Urothelium cell line (cell line): Measurements from ENCODE around the gene RGR.
A peak's percentile ranks its signal among the peaks of the same experiment; 100 is the strongest.

Experiments
- DNase-seq: peaks from one replicate; pipeline ENCODE4 v3.0.0; 2011; ENCODE audit warnings: low spot score, mixed read lengths
- FAIRE-seq: peaks from 2 replicates; lab custom pipeline; 2011; peaks lifted over from hg19 to GRCh38; lab: Jason Lieb, UNC

The RGR gene

DNA sequence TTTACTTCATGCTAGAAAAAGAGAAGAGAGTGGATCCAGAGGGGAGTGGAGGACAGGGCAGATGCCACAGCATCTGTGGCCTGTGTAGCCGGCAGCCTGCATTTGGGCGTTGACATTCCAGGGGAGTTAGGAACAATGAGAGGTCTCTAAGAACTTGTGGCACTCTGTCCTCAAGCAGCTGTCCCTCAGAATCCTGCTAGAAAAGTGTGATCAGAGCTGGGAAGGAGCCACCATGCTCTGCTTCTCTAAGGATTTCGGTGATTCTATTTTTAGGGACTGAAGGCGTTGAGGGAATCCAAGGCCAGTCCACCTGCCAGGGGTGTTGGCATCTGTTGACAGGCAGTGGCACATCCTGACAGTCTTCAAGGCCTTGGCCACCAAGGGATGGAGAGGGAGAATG lies 27.1 kb upstream of the RGR start:
- DNase-seq (no peak), FAIRE-seq (no peak)

DNA sequence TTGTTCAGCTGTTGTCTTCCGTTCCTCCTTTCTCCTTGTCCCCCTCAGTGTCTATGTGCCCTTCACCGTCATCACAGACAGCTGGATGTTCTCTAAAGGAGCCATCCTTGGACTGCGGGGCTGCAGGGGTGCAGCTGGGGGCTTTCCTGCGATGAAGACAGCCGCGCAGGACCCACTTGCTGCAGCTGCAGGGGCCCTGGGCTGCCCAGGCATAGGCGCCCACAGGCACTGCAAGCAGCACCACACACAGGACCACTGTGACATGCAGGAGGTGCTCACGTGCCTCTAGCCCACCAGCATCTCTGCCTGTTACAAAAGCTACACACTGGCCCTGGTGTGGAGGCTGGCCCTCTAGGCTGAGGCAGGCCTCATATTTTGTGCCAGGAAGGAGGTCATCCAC lies 22.9 kb upstream of the RGR start:
- no peak for FAIRE-seq
- DNase-seq: no peak

DNA sequence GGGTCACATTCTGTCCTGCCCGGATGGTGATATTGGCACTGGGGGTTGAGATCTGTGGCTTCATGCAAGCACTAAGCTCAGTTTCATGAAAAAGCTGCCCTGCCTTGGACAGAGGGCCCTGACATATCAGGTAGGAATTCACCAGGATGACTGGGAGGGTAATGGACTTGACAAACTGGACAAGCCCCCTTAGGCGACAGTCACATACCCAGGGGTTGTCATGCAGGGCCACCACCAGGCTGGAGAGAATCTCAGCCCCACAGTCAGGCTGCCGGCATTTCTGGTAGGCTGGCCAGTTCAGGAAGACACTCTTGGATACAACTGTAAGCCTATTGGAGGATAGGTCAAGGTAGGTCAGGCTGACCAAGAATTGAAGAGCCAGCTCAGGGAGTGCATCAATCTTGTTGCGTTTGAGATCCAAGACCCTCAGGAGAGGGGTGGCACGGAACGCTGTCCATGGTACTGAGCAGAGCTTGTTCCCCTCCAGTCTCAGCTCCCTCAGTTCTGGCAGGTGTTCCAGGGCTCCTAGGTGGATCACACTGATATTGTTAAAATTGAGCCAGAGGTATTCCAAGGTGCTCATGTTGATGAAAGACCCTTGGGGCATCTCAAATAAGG lies 20.3 kb upstream of the RGR start:
- no peak for FAIRE-seq

DNA sequence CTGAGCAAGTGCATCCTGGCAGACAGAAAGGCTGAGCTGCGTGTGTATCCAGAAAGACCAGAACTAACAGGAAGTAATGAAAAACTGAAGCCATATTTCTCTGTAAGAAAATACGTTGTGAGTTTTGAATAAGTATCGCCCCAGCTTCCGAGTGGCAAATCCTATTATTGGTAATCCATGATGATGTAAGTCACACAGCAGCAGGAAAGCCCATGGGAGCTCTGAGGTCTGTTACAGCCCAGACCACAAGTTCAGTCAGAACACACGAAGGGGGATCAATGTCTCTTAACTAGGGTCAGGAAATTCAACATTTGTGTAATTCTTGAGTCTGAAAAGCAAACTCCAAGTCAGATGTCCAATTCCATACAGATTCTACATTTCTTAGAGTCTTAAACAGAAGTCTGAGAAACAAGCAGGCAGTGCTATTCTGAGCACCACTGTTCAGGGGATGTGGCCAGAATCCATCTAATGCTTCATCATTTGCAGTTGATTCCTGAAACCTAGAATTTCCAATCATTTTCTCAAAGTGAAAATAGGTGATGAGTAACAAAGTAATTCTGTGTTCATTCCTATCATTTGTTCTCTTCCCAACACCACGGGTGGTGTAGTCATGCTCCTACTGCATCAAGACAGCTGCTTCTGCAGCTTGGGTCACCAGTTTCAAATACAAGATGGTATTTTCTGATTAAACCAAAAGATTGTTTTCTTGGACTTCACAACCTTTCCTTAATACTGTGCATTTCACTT lies 19.3 kb upstream of the RGR start, which contains the start of gene LRIT2:
Gene LRIT2 (minus strand): TSS at position 118 of the 747 bp plus-strand sequence. CDS start 24 bp downstream, at position 94.
- FAIRE-seq (no peak), DNase-seq (no peak)

More for the DNA sequence above, 20.3 kb upstream of the RGR start:
- peak; percentile 25 for DNase-seq

DNA sequence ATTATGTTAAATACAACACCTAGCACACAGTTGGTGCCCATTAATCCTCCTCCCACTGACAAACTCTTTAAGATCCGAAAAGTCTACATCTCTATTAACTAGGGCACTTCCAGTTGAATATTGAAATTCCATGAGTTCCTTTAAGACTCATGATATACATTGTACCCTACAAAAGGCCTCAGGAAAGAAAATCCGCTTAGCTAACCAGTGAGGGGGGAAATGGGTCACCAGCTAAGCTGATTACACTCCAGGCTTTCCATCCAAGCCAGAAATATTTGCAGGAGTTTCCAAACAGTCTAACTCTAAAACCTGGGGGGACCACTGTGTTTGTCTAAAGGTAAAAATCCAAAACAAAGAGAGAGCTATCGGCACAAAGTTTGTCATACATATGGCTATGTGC lies 18.2 kb upstream of the RGR start:
- DNase-seq (no peak), FAIRE-seq (no peak)

DNA sequence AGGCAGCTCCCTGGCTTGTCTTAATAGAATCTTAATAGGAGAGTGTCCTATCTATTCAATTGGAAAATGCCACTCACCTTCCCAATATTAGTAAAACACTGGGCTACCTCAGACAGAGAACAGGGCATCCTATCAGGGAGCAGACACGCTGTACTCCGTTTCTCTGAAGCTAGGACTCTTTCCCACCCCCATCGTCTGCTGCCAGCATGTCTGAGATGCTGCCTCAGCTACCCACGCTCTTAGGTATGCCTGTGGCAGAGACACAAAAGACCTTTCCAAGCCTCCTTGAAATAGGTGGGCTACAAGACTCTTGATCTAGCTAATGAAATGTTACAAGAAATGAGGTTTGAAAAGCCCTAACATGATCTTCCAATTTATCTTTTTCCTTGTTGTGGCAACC lies 17.0 kb upstream of the RGR start:
- no peak for FAIRE-seq

DNA sequence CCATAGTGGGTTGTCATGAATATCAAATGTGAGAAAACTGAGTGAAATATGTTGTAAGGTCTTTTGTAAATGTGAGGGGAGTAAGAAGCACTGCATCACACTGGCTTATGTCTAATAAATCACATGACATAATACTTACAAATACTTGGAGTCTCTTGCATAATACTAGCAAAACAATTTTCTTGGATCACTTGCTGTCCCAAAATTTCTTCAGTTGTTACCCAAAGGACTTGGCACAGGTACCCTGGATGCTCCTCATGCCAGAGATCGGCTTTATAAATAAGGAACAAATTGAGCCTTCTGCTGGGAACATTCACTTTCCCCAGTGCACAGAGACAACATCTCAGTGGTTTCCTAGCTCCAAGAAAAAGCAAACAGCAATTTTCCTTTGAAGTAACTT lies 14.5 kb upstream of the RGR start:
- DNase-seq (no peak), FAIRE-seq (no peak)

More for the DNA sequence above, 17.0 kb upstream of the RGR start:
- no peak for DNase-seq

DNA sequence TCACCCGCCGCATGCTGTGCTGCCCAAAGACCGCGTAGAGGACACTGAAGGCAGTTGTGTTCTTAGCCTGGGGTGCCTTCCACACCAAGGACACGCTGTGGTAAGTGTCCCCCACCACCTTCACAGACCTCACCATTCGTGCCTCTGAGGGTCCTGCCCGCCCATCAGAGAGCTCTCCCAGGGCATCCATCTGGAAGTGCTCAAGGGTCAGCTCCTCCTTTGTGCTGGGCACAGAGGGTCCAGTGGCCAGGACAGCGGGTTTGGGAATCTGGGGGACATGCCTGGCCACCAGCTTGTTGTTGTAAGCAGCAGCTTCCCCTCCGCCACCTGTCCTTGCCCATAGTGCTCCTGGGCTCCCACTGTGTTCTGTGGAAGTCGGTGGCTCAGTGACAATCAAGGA lies 12.5 kb upstream of the RGR start:
- no peak for FAIRE-seq
- DNase-seq: no peak

DNA sequence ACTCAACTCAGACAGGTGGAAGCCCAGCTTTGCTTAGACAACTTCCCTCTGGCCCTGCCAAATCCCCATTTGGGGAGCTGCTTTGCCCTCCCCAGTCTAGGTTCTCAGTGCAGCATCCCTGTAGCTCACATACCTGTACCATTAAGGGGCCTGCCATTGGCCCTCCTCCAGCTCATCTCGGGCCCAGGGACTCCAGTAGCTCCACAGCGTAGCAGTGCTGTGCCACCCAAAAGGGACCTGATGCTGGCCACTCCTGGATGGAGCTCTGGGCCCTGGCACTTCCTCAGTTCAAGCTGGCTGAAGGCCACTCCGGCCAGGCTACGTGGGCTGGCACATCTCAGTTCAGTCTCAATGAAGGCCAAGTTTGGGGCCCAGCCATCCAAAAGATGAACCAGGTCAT lies 10.9 kb upstream of the RGR start:
- FAIRE-seq: no peak
- no peak for DNase-seq

DNA sequence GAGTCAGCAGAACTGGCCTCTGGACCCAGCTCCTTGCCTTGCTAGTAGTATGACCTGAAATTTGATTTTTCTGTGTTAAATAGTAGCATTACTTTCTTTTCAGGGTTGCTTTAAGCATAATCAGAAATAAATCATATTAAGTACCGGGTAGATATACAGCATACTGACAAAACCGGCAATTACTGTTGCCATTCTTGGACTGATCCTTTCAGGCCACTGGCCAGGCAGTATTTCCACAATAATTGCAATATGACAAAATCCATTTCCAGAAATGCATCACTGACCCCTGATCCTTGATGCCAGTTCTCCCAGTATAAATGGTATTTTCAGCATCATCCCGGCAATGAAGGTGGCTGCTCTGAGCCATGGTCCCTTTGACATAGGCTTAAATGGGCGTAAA lies 10.4 kb upstream of the RGR start:
- DNase-seq (no peak), FAIRE-seq (no peak)

DNA sequence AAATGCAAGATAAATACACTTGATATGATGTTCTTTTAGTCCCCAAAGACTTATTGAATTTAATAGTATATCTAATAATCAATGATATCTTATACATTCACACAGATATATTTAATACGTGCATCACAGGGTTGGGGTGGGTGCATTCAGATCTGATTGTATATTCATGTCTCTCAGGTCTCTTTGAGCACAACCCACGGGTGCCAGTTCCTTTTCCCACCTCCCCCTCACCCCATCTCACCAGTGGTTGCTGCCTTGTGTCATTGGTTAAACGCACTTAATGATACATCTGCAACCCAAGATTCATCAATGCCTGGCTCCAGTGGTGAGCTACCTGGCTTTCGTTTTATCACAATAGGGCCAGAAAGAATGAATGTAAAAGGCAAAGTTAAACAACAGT lies 9.8 kb upstream of the RGR start:
- FAIRE-seq (no peak), DNase-seq (no peak)

DNA sequence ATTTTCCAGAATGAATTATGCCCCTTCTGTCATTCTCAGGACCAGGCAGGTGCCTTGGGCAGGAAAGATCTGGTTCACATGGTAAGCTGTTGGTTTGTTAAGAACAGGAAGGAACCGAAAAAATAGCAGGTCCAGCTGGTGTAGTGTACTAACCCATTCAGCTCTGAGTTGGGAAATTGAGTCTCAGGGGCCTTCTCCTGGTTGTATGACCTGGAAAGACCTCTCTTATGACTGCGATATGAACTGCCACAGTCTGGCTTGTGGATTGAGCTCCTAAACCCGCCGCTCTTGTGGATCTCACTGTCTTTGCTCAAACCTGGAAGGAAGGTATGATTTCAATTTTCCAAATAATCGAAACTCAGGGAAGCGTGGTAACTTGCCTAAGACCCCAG lies 8.1 kb upstream of the RGR start:
- FAIRE-seq (no peak), DNase-seq (no peak)

DNA sequence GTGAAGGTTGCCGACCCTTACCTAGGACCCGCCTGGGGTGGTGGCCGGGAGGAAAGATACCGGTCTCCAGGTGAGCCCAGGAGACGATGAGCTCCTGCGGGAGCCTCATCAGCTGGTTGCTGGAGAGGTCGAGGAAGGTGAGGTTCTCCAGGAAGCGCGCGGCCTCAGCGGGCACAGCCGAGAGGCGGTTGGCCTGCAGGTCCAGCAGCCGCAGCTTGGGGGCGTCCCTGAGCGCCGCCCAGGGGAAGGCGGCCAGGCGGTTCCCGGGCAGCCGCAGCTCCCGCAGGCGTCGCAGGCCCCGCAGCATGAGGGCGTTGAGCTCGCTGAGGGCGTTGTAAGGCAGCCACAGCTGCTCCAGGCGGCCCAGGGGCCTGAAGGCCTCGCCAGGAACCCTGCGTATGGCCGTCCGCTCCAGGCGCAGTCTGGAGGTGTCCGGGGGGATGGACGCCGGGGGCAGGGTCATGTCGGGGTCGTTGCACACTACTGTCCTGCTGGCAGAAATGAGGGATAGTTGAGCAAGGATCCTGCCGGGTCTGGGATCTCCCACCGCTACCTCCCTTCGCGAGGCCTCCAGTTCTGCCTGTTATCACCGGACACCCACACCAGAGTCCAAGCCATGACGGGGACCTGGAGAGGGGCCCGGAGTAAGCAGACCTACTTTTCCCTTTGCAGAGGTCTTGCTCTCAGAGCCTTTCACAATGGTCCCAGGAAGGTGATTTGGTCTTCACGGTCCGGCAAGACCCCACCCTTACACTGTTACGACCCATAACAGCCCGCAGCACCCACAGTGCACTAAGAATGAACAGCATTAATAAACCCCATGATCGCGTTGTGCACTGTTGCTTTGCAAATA lies 7.4 kb upstream of the RGR start:
- FAIRE-seq: no peak
- DNase-seq: no peak

DNA sequence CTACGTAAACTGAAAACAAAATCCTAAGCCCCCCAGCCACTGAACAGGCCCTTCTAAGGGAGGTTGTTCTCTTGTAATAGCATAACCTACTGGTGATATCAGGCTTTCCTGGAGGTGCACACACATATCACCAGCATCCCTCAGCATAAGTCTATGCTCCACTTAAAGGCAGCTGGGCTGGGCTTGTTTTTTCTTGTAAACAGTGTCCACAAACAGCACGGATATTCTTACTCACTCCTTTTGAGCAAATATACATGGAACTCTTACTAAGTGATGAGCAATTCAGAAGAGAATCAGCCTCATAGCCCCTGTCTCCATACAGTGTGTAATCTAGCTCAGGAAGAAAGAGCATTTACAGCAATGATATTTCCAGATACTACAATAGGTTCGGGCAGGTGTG lies 5.9 kb upstream of the RGR start:
- DNase-seq (no peak), FAIRE-seq (no peak)

DNA sequence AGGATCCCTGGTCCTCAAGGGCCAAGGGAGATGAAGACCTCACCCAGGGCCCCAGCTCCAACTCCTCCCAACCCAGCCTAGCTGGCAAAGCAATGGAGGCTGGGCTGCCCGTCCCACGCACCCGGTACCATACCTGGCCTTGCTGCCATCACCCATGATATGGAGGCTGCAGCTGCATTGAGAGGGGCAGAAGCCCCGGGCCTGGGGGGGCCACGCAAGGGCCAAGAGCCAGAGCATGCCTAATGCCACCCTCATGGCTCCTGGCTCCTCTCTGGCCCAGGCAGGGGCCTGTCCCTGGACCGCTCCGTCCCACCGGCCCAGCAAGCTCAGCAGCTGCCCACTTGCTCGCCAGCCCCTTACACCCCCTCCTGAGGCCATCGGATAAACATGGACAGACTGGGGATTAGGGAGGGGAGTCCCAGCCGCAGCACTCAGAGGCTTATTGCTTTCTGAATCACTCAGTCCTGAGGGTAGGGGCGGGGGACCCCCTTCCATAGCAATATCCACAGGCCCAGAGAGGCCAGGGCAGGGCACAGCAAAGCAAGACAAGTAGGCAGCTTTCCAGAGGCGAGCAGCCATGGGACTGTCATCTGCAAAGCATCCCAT lies 3.6 kb upstream of the RGR start, which contains the start of gene LRIT1:
Gene LRIT1 (minus strand): TSS at position 362 of the 606 bp plus-strand sequence. CDS start 107 bp downstream, at position 255.
- FAIRE-seq (no peak), DNase-seq (no peak)

DNA sequence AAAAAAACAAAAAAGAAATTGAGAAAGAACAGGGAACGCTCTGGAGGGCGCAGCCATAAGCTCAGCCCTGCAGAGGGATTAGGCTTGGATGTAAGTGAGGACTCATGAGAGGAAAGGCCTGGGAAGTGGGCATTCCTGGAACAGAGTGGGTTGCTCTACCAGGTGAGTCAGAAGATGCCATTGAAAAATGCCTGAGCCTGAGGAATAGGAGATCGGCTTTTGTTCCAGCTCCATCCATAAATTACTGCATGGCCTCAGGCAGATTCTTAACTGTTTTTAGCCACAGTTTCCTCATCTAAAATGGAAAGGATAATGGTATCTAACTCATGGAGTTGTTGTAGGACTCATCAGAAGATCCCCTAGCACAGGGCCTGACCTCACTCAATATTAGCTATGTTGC lies 1.1 kb upstream of the RGR start:
- FAIRE-seq: no peak
- no peak for DNase-seq

DNA sequence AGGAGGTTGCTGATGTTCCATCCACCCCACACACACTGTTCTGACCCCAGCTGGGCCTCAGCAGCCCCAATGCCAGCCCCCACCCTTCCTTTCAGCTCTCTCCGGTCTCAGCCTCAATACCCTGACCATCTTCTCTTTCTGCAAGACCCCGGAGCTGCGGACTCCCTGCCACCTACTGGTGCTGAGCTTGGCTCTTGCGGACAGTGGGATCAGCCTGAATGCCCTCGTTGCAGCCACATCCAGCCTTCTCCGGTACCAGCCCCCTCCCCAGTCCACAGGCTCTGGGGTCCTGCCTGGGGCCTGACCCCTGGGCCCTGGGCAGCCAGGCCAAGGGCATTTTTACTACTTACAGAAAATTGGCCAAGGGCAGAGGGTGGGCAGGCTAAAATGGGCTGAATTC lies 2.6 kb downstream of the RGR start:
- FAIRE-seq: no peak
- no peak for DNase-seq

DNA sequence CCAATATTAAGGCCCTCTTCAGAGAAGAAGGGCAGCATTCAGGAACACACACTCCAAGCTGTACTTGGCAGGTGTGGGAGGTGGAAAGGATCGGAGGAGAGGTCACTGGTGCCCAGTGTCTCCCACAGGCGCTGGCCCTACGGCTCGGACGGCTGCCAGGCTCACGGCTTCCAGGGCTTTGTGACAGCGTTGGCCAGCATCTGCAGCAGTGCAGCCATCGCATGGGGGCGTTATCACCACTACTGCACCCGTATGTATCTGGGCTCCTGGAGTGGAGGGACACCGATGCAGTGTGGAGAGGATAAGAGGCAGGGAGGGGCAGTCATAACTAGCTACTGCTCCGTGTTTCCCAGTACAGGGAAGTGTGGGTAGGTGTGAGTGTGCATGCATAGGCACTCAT lies 3.9 kb downstream of the RGR start:
- DNase-seq (no peak), FAIRE-seq (no peak)

DNA sequence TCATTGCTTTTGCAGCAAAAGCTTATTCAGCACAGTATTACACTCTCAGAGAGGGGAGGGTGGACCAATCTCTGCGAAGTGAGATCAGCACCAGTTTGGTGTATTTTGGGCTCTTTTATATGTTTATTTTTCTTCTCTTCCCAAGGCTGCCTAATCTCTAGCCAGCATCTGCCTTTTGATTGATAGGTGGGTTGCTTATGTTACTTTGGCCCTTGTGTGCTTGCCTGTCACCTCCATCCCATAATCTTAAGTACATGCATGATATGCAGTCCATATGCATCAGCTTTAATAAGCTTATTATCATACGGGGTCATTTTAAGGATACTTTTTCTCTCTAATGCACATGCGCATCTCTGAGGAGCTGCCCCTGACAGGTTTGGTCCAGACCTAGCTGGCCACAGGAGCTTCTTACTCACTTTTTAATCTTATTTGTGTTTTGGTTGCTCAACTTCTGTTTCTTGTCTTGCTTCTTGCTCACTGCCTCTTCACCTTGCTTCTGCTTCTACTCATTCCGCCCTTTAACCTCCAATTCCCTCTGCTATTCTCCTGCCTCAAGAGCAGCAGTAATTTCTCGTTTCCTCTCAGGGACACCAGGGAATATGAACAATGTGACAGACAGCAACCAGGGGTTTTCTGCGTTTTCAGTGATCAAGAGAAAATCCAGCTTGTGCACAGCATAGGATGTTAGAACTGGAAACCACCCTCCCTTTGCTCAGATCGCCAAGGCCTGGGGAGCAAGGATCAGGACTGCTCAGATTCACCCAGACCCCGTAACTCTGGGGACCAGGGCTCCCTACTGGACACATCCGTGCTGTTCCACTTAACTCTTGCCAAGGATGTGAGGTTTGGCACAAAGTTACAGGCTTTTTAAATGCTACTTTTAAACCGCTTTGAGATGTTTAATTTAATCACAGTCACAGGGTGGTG lies 10.0 kb downstream of the RGR start:
- no peak for FAIRE-seq
- no peak for DNase-seq
